SK-N-SH (cell line): ENCODE measurements around the gene SC5D. TPM values are rescaled to one million over a fixed set of nuclear protein-coding genes. Genes with fewer than 3 reads are reported as not detected.

Source experiments
- CTCF ChIA-PET: fragments of 300-600, 350-600 bp; formaldehyde crosslinking; extraction: SDS; loops from one replicate; lab custom pipeline; 2021; lab: Yijun Ruan, JAX
- POLR2A ChIA-PET: fragments of 350-600 bp; sonication (Branson Sonifier 250); formaldehyde crosslinking; extraction: SDS; loops from one replicate; lab custom pipeline; 2020; ENCODE audit warnings: antibody characterized with exemption, inconsistent platforms; lab: Yijun Ruan, JAX
- DNase-seq: peaks from one replicate; pipeline ENCODE4 v3.0.0; 2012
- H2AFZ ChIP-seq: fragments of 200-600 bp; sonication (generic); 2 replicates; pipeline ENCODE4 v1.8.1; 2016; ENCODE audit warnings: antibody characterized with exemption, mild to moderate bottlenecking, low read depth
- H3F3A ChIP-seq: fragments of 200-600 bp; sonication (generic); replicated peaks from 2 replicates; pipeline ENCODE3; 2016; ENCODE audit warnings: antibody characterized with exemption, mild to moderate bottlenecking; ENCODE audit not compliant: insufficient read depth
- H3K27ac ChIP-seq, 2 experiments: fragments of 200-500 bp in 1 of 2; fragments of 200-600 bp in 1 of 2; sonication (Bioruptor generic) in 1 of 2; sonication (generic), shearing (Covaris generic) in 1 of 2; 2 replicates each; pipeline versions ENCODE4 v1.5.1 to v1.6.1; 2014 to 2016; ENCODE audit warnings: low read depth in 2 of 2, inconsistent platforms in 1 of 2, low read length in 1 of 2, mild to moderate bottlenecking in 1 of 2, mixed read lengths in 1 of 2
- H3K27me3 ChIP-seq: fragments of 200-600 bp; sonication (generic), shearing (Covaris generic); 2 replicates; pipeline ENCODE4 v1.6.1; 2016; ENCODE audit warnings: mixed run types; ENCODE audit not compliant: insufficient read depth
- H3K36me3 ChIP-seq, 2 experiments: fragments of 200-500 bp in 1 of 2; fragments of 200-600 bp in 1 of 2; sonication (Bioruptor generic) in 1 of 2; sonication (generic) in 1 of 2; replicated peaks in 1 of 2; 2 replicates each; pipeline versions ENCODE3 to v1.5.1; 2014 to 2016; ENCODE audit warnings: low read length in 1 of 2, mild to moderate bottlenecking in 1 of 2; ENCODE audit not compliant: insufficient read depth in 2 of 2, control insufficient read depth in 1 of 2
- H3K4me1 ChIP-seq, 2 experiments: fragments of 200-500 bp in 1 of 2; fragments of 200-600 bp in 1 of 2; sonication (Bioruptor generic) in 1 of 2; sonication (generic), shearing (Covaris generic) in 1 of 2; 2 replicates each; pipeline versions ENCODE4 v1.5.1 to v1.6.1; 2014 to 2016; ENCODE audit warnings: low read depth in 1 of 2, low read length in 1 of 2, mixed run types in 1 of 2; ENCODE audit not compliant: insufficient read depth in 2 of 2, control insufficient read depth in 1 of 2
- H3K4me2 ChIP-seq: fragments of 200-600 bp; sonication (generic), shearing (Covaris generic); 2 replicates; pipeline ENCODE4 v1.6.1; 2017; ENCODE audit warnings: mixed run types
- H3K4me3 ChIP-seq, 2 experiments: fragments of 200-500 bp in 1 of 2; fragments of 200-600 bp in 1 of 2; sonication (Bioruptor generic) in 1 of 2; sonication (generic), shearing (Covaris generic) in 1 of 2; 2 replicates each; pipeline versions ENCODE4 v1.5.1 to v1.8.1; 2014 to 2016; ENCODE audit warnings: low read depth in 2 of 2, inconsistent platforms in 1 of 2, low read length in 1 of 2, mild to moderate bottlenecking in 1 of 2, mixed read lengths in 1 of 2, moderate library complexity in 1 of 2
- H3K79me2 ChIP-seq: fragments of 200-600 bp; sonication (generic); 2 replicates; pipeline ENCODE4 v1.8.1; 2017; ENCODE audit warnings: mild to moderate bottlenecking; ENCODE audit not compliant: insufficient read depth
- H3K9ac ChIP-seq: fragments of 200-600 bp; sonication (generic); 2 replicates; pipeline ENCODE4 v1.6.1; 2017; ENCODE audit warnings: mixed run types
- H3K9me2 ChIP-seq: fragments of 200-600 bp; sonication (generic); 2 replicates; pipeline ENCODE4 v1.6.1; 2017; ENCODE audit warnings: mixed run types
- H3K9me3 ChIP-seq: fragments of 200-600 bp; sonication (generic); 2 replicates; pipeline ENCODE4 v1.6.1; 2017; ENCODE audit warnings: mixed run types, mild to moderate bottlenecking, moderate library complexity
- H4K20me1 ChIP-seq: fragments of 200-600 bp; sonication (generic); 2 replicates; pipeline ENCODE4 v1.6.1; 2017; ENCODE audit warnings: mild to moderate bottlenecking, mixed run types; ENCODE audit not compliant: insufficient read depth
- CHD2 ChIP-seq: fragments of 150-350 bp; IDR thresholded peaks from 2 replicates; pipeline ENCODE4 v1.6.1; 2018; ENCODE audit warnings: low read length; ENCODE audit not compliant: partially characterized antibody
- ELF1 ChIP-seq: IDR thresholded peaks from 2 replicates; pipeline ENCODE4 v1.4.0; 2012
- EP300 ChIP-seq, 2 experiments: IDR thresholded peaks; 2 replicates each; pipeline versions ENCODE4 v1.4.0 to v1.6.1; 2012; ENCODE audit warnings: borderline replicate concordance in 1 of 2, low read depth in 1 of 2, low read length in 1 of 2
- FOXJ3 ChIP-seq: sonication (generic); formaldehyde crosslinking; IDR thresholded peaks from 2 replicates; pipeline ENCODE4 v1.5.1; 2020; ENCODE audit warnings: mild to moderate bottlenecking, missing genetic modification reagents
- GATA2 ChIP-seq: sonication (generic); formaldehyde crosslinking; IDR thresholded peaks from 2 replicates; pipeline ENCODE4 v1.5.0; 2020; ENCODE audit warnings: mild to moderate bottlenecking, missing genetic modification reagents
- IRF3 ChIP-seq: fragments of 150-350 bp; IDR thresholded peaks from 2 replicates; pipeline ENCODE4 v1.6.1; 2016; ENCODE audit warnings: mild to moderate bottlenecking, low read depth, low read length
- NFIC ChIP-seq: IDR thresholded peaks from 2 replicates; pipeline ENCODE4 v1.4.0; 2012; ENCODE audit warnings: borderline replicate concordance
- NRF1 ChIP-seq: IDR thresholded peaks from 2 replicates; pipeline ENCODE4 v1.6.1; 2012; ENCODE audit warnings: low read depth, mild to moderate bottlenecking, low read length
- RCOR1 ChIP-seq: fragments of 150-350 bp; IDR thresholded peaks from 2 replicates; pipeline ENCODE4 v1.6.1; 2017; ENCODE audit warnings: antibody characterized with exemption, low read length
- SIN3A ChIP-seq: IDR thresholded peaks from 2 replicates; pipeline ENCODE4 v1.6.1; 2012; ENCODE audit warnings: low read depth, mild to moderate bottlenecking, low read length, moderate library complexity, borderline replicate concordance
- SMC3 ChIP-seq: IDR thresholded peaks from 2 replicates; pipeline ENCODE4 v1.6.1; 2012; ENCODE audit warnings: low read depth, low read length, improper control_type of control experiment
- TCF12 ChIP-seq: IDR thresholded peaks from 2 replicates; pipeline ENCODE4 v1.4.0; 2012
- USF1 ChIP-seq: IDR thresholded peaks from 2 replicates; pipeline ENCODE4 v1.4.0; 2012; ENCODE audit warnings: low read depth, borderline replicate concordance
- YY1 ChIP-seq: IDR thresholded peaks from 2 replicates; pipeline ENCODE4 v1.4.0; 2012; ENCODE audit warnings: low read depth, mild to moderate bottlenecking
- WGBS: methylation state at CpG from one replicate; pipeline ENCODE4 v1.1.6; 2017; ENCODE audit warnings: low lambda C conversion rate; 5-methylcytosine and 5-hydroxymethylcytosine counted together
- polyA plus RNA-seq, 3 experiments: library from polyadenylated mRNA; depleted of rRNA; stranded (reverse); fragments of >200 nt; gene quantifications; 2 replicates each; pipeline ENCODE4 v1.2.3, GENCODE V29; 2012
- TF ChIP-seq, protein P1 (sequence below): IDR thresholded peaks from 2 replicates; pipeline ENCODE4; 2012
- TF ChIP-seq, protein P2 (sequence below): IDR thresholded peaks from 2 replicates; pipeline ENCODE4 v1.4.0; 2012; ENCODE audit warnings: low read depth, borderline replicate concordance
- TF ChIP-seq, protein P3 (sequence below): fragments of 200-600 bp; sonication (generic); IDR thresholded peaks from 2 replicates; pipeline ENCODE4 v1.6.1; 2017; ENCODE audit warnings: antibody characterized with exemption, mild to moderate bottlenecking, moderate library complexity

The SC5D gene
- polyA plus RNA-seq, 1 of the 3 experiments (the other 2 are of a cell fraction): 8.9 TPM

DNA sequence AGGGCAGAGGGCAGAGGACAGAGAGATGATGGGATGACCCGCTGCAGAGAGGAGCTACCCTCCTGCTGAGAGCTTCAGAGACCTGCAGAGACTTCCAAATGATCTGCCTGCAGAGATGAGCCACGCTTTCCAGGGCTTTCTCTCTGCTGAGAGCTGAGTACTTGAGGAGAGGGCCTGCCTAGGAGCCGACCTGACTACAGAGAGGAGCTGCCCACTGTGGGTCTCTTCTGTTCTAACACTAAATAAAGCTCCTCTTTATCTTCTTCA is 45.9 kb upstream of the SC5D start:
- Histone ChIP-seq H3K9ac (no peak overlapping the region), H3K4me2 (no peak overlapping the region), H3F3A (peaks cover 4% of the 10 kb centered on the region), H3K9me3 (no peaks in the 10 kb centered on the region), H3K9me2 (no peaks in the 10 kb centered on the region), H3K79me2 (no peaks in the 10 kb centered on the region), H3K4me1 (peaks cover 0 to 3% of the 10 kb centered on the region in 2 experiments; a peak in 1 of 4 replicates), H3K4me3 (no peak overlapping the region), H4K20me1 (no peaks in the 10 kb centered on the region), H3K27ac (no peak overlapping the region), H3K36me3 (no peaks in the 10 kb centered on the region), H3K27me3 (no peaks in the 10 kb centered on the region; the same call in 1 of the 2 replicates), H2AFZ (no peak overlapping the region)
- CTCF ChIA-PET: interaction anchor here (0.6 to 2.7 kb wide), 6 partner anchors 9 to 345 kb away, joined by 3 to 18 read pairs (median 3); partner anchors contain the start of genes SC5D, SORL1 and SORL1-AS1
- 32% methylated on average over 3 of the region's 3 CpGs for WGBS
- TF ChIP-seq SIN3A (no peak), CHD2 (no peak), SMC3 (no peak), FOXJ3 (CRISPR knock-in tag) (no peak), GATA2 (CRISPR knock-in tag) (no peak), RCOR1 (no peak), ELF1 (no peak), EP300 (IDR thresholded peaks at IDR 0.05; ENCODE audit: borderline replicate concordance in 1 of 2, low read depth in 1 of 2, low read length in 1 of 2) (no peak)
- POLR2A ChIA-PET: interaction anchor here (0.6 kb wide), 1 partner anchor 77 kb away, joined by 3 read pairs; no protein-coding TSS in a partner anchor
- DNase-seq: no peak

DNA sequence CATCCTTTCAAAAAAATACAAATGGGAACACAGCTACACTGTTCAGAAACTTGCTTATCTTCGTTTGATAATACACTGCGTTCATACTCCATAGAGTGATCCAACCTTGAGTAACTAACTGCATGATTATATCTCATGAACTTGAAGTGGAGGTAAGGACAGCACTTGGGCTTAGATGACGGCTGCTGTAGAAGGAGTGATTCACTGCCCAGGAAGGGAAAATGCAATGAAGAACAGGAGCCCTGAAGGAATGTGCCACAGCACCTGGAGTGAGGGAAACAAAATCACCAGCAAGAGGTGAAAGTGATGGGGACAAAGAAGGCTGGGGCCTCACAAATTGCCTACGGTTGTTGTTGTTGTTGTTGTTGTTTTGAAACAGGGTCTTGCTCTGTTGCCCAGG is 44.1 kb upstream of the SC5D start:
- CTCF ChIA-PET: interaction anchor here (0.6 to 2.7 kb wide), 6 partner anchors 12 to 376 kb away, joined by 3 to 18 read pairs (median 3); no protein-coding TSS in a partner anchor

More for the DNA sequence above, 44.1 kb upstream of the SC5D start:
- H3K4me3 ChIP-seq: no peak overlapping the region
- peaks cover 4% of the 10 kb centered on the region for H3F3A ChIP-seq
- H4K20me1 ChIP-seq: no peaks in the 10 kb centered on the region
- no peak overlapping the region for H2AFZ ChIP-seq
- no peaks in the 10 kb centered on the region for H3K9me2 ChIP-seq
- H3K27me3 ChIP-seq: no peaks in the 10 kb centered on the region; the same call in 1 of the 2 replicates
- H3K9ac ChIP-seq: no peak overlapping the region
- 54% methylated on average over 4 of the region's 4 CpGs for WGBS
- no peaks in the 10 kb centered on the region; a peak in 1 of 4 replicates for H3K4me1 ChIP-seq
- no peak for DNase-seq
- TF ChIP-seq SMC3: no peak
- TF ChIP-seq ELF1: no peak
- no peak for TF ChIP-seq EP300 (IDR thresholded peaks at IDR 0.05; ENCODE audit: borderline replicate concordance in 1 of 2, low read depth in 1 of 2, low read length in 1 of 2)
- TF ChIP-seq YY1: no peak
- TF ChIP-seq, protein P1, sequence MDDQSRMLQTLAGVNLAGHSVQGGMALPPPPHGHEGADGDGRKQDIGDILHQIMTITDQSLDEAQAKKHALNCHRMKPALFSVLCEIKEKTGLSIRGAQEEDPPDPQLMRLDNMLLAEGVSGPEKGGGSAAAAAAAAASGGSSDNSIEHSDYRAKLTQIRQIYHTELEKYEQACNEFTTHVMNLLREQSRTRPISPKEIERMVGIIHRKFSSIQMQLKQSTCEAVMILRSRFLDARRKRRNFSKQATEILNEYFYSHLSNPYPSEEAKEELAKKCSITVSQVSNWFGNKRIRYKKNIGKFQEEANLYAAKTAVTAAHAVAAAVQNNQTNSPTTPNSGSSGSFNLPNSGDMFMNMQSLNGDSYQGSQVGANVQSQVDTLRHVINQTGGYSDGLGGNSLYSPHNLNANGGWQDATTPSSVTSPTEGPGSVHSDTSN: no peak
- TF ChIP-seq, protein P2, sequence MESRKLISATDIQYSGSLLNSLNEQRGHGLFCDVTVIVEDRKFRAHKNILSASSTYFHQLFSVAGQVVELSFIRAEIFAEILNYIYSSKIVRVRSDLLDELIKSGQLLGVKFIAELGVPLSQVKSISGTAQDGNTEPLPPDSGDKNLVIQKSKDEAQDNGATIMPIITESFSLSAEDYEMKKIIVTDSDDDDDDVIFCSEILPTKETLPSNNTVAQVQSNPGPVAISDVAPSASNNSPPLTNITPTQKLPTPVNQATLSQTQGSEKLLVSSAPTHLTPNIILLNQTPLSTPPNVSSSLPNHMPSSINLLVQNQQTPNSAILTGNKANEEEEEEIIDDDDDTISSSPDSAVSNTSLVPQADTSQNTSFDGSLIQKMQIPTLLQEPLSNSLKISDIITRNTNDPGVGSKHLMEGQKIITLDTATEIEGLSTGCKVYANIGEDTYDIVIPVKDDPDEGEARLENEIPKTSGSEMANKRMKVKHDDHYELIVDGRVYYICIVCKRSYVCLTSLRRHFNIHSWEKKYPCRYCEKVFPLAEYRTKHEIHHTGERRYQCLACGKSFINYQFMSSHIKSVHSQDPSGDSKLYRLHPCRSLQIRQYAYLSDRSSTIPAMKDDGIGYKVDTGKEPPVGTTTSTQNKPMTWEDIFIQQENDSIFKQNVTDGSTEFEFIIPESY: no peak
- no peak for TF ChIP-seq NRF1
- TF ChIP-seq IRF3: no peak
- TF ChIP-seq, protein P3, sequence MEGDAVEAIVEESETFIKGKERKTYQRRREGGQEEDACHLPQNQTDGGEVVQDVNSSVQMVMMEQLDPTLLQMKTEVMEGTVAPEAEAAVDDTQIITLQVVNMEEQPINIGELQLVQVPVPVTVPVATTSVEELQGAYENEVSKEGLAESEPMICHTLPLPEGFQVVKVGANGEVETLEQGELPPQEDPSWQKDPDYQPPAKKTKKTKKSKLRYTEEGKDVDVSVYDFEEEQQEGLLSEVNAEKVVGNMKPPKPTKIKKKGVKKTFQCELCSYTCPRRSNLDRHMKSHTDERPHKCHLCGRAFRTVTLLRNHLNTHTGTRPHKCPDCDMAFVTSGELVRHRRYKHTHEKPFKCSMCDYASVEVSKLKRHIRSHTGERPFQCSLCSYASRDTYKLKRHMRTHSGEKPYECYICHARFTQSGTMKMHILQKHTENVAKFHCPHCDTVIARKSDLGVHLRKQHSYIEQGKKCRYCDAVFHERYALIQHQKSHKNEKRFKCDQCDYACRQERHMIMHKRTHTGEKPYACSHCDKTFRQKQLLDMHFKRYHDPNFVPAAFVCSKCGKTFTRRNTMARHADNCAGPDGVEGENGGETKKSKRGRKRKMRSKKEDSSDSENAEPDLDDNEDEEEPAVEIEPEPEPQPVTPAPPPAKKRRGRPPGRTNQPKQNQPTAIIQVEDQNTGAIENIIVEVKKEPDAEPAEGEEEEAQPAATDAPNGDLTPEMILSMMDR: no peak
- no peak for TF ChIP-seq USF1
- no peak for TF ChIP-seq NFIC
- TF ChIP-seq TCF12: no peak
- no peak for TF ChIP-seq CHD2
- no peak overlapping the region for H3K4me2 ChIP-seq
- no peak overlapping the region for H3K27ac ChIP-seq
- H3K79me2 ChIP-seq: no peaks in the 10 kb centered on the region
- no peaks in the 10 kb centered on the region for H3K36me3 ChIP-seq
- POLR2A ChIA-PET: no interaction called here
- H3K9me3 ChIP-seq: no peaks in the 10 kb centered on the region
